GM18526 (cell line): ENCODE data around the gene PTGES3L.
A peak's percentile ranks its signal among the peaks of the same experiment; 100 is the strongest.

Experiments used
- POLR2A ChIP-seq: IDR thresholded peaks from 3 replicates; pipeline ENCODE4 v1.6.1; 2011; ENCODE audit not compliant: insufficient read length; ENCODE audit errors: extremely low read depth

Gene PTGES3L

DNA sequence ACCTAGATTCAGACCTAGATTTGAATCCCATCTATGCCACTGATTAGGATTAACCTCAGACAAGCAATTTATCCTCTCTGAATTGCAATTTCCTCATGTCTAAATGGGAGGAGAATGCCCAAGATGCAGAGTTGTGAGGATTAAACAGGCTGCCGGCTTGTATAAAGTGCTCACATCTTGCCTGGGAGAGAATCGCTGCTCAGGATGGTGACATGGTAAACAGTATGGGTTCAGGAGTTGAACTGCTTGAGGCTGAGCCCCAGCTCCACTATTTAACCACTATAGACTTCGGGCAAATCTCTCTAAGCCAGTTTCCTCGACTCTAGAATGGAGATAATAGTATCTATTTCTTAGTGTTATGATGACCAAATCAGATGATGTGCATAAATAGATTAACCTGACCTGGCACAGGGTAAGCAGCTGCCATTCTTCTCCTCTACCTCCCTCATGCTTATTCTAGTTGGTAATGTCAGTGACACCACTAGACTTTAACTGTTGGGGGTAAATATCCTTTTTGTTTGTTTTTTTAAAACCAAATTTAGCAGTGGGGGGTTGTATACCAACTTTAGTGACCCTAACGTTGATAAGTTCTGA is 17.6 kb upstream of the PTGES3L start:
- TF ChIP-seq POLR2A = no peak

DNA sequence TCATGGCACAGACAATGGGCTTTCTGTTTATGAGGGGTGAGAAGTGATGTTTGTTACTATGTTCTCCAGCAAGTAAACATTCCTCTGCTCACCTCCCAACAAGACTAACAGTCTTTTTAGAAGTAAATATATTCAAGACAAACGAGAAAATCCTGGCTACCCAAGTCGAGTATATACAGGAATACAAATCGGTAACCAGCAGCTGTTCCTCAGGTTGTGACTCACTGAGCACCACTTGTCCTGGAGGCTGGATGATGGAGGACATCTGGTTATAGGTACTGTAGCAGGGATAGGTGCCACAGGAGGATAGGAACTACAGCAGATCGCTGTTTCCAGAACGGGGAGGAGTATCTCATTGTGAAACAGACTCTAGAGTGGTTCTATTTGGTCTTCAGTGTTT is 13.0 kb upstream of the PTGES3L start:
- TF ChIP-seq POLR2A = no peak

DNA sequence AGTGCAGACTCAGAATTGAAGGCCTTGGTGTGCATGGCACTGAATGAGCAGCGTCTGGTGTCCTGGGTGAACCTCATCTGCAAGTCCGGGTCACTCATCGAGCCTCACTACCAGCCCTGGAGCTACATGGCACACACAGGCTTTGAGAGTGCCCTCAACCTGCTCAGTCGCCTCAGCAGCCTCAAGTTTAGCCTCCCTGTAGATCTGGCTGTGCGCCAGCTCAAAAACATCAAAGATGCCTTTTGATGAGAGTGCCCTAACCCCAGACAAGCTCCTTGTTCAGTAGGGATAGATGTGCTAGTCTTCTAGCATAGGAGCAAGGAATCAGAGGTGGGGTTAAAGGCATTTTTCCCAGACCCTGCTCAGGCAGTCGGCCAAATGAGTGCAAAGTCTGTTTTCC is 11.6 kb upstream of the PTGES3L start:
- no peak for TF ChIP-seq POLR2A

DNA sequence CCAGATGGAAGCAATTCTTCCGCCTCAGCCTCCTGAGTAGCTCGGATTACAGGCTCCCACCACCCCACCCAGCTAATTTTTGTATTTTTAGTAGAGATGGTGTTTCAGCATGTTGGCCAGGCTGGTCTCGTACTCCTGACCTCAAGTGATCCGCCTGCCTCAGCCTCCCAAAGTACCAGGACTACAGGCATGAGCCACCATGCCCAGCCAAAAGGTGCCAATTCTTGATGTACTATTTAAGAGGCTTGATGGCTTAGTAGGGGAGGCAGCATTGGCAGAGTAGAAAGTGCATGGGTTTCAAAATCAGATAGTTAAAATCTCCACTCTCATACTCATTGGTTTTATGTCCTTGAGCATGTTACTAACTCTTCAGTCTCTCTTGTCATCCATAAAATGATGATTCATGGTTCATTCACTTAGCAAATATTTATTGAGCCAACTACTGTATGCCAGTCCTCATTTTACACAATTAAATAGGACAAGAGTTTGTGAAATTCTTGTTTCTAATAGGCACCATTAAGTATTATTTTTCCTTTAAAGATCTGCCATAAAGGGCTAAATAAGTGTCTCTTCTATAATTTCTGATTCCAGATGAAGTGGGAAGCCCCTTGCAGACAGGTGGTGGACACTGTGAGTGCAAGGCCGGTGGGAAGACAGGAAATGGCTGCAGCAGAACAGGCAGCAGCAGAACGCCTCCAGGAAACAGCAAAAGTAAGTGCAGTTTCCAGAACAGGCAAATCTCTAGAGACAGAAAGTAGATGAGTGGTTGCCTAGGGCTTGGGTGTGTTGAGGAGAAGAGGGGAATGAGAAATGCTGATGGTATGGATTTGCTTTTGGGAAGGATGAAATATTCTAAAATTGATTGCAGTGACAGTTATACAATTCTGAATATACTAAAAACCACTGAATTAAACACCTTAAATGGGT is 10.1 kb upstream of the PTGES3L start:
- TF ChIP-seq POLR2A = no peak

DNA sequence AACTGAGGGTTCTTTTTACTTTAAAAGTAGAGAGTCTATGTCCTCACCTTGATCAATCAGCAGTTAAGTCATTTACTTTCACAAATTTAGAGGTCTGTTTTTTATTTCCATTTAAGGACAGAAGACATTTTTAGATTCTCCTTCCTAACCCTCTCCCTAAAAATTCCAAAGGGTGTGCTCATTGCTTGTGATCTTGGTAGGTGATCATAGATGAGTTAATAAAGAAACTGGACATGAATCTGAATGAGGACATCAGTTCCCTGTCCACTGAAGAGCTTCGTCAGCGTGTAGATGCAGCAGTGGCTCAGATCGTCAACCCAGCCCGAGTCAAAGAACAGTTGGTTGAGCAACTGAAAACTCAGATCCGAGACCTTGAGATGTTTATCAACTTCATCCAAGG is 9.3 kb upstream of the PTGES3L start:
- no peak for TF ChIP-seq POLR2A

DNA sequence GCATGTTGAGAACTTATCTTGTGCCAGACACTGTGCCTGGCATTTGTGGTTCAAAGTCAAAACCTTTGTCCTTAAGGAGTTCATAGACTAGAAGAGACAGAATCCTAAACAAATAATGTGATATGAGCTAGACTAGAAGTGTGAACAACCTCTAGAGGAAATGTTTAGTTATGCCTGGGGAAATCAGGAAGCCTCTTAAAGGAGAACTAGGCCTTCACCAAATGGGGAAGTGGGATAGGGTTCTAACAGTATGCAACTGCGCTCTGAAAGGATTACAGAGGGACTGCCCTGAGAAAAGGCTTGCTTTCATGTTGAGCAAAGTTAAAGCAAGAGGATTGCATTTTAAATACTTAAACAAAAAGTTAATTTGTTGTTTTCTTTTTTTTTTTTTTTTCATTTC is 5.3 kb upstream of the PTGES3L start:
- TF ChIP-seq POLR2A = no peak

DNA sequence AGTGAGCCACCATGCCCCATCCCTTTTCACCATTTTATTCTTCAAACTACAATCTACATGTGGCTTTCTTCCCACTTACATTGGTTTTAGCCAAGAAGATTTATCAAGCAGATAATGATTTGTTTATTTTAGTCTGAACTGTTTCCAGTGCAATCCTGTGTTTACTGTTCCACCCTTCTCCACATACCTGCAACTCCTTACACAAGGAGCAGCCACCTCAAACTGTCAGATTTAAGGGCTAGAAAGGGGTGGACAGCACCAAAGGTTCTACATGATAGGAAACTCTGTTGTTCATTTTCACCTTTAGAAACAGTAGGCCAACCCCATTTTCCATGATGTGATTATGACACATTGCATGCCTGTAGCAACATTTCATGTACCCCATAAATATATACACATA is 2.4 kb upstream of the PTGES3L start:
- TF ChIP-seq POLR2A = no peak

DNA sequence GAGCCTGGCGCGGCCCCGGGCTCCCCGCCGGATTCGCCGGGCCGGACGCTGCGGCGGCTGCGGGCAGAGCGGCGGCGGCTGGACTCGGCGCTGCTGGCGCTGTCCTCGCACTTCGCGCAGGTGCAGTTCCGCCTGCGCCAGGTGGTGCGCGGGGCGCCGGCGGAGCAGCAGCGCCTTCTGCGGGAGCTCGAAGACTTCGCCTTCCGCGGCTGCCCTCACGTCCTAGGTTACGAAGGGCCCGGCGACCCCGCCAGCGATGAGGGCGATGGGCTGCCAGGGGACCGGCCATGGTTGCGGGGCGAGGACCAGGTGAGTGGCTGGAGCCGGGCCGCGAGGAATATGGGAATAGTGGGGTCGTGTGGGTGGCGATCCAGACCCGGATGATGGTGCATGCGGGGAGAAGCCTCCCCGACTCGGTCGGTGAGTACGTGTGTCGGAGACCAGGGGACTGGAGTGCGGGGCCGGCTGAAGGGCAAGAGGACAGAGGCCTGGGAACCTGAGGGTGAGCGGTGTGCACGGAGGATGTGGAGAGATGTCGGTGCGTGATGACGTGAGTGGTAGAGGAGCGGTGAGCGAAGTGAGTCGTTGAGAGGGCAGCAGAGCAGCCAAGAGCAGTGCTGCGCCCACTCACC is 1.0 kb upstream of the PTGES3L start:
- TF ChIP-seq POLR2A = no peak

DNA sequence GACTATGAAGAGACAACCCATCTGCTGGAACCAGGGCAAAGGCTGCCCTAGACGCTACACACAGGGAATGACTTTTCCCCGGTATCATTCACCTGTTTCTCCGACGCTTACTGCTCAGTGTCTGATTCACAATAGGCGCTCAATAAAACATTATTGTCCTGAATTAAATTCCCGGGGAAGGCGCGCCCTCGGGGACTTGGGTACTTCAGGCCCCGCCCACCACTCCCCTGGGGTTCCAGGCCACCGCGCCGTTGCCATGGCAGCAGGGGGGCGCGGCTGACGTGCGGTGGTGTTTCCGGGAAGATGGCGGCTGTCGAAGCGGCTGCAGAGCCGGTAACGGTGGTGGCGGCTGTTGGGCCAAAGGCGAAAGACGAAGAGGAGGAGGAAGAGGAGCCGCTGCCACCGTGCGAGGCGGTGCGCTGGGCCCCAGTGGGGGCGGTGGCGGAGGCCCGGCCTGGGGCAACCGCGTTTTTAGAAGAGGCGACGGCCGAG is 440 bp upstream of the PTGES3L start, which contains the start of gene RUNDC1:
Gene RUNDC1, plus strand, starts transcription at position 292 of the 492 bp plus-strand sequence. Its CDS starts 12 bp downstream, at position 304.
- peak; percentile 67 for TF ChIP-seq POLR2A

DNA sequence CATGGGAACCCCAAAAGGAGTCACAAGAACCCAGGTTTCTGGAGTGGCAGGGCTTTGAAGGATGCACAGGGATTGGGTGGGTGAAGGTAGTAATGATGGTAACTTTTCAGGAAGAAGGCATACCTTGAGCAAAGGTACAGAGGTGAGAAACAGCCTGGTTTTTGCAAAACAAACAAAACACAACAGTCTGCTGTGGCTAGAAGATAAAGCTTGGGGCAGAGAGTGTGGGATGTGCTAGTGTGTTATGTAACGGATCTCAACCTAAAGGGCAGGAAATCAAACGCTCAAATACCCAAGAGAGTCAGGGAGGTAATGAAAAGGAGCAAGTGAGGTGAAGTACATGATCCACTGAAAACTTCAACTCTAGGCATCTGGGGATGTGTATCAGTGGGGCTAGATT is 4.6 kb downstream of the PTGES3L start:
- TF ChIP-seq POLR2A = no peak

DNA sequence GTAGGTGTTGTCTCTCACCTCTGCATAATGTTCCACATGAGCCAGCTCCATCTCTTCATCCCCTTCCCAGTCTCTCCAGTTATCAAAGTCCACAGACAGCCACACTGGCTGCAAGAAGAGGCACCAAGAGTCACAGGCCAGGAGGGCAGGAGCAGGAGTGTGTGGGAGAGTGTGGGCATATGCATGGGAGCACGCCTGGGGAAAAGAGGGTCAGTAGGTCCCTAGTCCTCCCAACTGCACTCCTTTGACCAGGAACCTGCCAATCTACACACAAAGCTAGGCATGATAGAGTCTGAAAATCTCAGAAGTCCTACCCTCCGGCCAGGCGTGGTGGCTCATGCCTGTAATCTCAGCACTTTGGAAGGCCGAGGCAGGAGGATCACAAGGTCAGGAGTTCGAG is 8.3 kb downstream of the PTGES3L start:
- no peak for TF ChIP-seq POLR2A

DNA sequence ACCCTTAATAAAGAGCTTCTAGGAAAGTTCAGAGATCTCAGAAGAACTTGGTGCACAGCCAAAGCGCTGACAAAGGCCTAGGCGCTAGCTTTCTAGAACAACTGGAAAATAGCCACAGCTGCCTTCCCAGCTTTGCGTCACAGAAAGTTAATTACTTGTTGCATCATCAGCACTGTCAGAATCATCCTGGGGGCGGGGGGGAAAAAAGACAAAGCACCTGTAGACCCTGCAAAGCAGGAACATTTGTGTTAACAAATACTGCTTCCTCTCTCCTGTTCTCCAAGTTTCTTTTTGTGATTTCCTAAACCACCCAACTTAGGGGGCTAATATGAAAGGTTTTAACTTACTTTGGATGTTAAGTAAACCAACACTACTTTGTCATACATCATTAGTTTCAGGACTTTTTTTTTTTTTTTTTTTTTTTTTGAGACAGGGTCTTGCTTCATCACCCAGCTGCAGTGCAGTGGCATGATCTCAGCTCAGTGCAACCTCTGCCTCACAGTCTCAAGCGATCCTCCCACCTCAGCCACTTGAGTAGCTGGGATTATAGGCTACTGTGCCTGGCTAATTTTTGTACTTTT is 10.8 kb downstream of the PTGES3L start:
- no peak for TF ChIP-seq POLR2A

DNA sequence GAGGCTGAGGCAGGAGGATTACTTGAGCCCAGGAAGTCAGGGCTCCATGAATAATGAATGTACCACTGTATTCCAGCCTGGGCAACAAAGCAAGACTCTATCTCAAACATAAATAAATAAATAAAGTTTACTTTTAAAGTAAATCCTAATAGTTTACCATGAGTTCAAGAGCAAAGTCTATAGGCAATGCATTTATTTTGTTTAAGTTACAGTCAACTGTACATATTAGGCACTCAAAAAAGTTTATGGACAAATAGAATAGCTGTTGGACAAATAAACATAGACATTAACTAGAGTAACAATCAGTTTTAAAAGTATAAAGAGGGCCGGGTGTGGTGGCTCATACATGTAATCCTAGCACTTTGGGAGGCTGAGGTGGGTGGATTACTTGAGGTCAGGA is 12.0 kb downstream of the PTGES3L start:
- TF ChIP-seq POLR2A = no peak

DNA sequence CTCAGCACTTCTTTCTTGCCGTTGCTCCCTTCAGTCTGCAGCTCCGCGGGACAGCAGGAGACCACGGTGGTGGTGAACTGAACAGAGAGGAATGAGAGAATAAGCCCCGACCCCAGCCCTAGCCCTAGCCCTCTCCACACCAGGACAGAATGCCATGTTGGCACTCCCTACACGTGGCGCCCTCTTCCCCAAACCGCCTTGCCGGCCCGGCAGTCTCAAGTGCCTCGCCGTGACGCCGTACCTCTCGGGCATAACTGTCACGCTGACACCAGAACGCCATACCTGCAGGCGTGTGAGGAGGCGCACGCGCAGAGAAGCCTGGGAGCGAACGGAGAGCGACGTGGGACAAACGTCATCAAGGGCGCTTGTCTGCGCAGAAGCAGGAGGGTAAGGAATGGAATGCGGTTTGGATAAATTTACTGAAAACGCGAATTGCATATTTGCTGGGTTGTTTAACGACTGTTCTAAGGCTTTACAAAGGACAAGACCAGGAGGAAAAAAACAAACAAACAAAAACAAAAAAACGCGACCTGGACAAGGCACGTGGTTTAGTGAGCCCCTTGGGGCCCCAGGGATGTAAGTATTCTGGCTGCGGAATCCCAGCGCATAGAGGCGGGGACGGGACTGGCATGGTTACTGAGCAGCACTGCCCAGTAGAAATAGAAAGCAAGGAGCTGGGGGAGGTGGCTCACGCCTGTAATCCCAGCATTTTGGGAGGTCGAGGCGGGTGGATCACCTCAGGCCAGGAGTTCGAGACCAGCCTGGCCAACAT is 15.5 kb downstream of the PTGES3L start, which contains the start of gene AARSD1:
Gene AARSD1, minus strand, starts transcription at position 294 of the 772 bp plus-strand sequence. Its CDS starts 14 bp downstream, at position 280.
- peak; percentile 95 for TF ChIP-seq POLR2A

DNA sequence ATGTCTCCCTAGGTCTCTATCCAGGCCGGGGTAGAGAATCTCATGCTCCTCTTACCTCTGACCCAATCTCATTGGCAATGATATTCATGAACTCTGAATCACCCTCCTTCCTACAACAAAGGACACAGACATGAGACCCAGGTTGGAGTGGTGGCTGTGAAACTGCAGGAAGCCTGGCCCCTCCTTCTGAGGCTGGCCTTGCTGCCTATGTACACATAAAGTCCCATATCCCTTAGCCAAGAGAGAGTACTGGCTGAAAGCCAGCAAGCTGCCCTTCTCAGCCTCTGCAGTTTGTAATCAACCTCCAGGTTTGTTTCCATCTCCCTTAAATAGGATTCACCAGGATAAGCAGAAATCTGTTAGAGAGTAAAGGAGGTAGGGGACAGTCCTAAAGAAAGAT is 26.2 kb downstream of the PTGES3L start:
- TF ChIP-seq POLR2A = no peak
